ENCODE data around the gene JPH2.
"Not testable (repeated sequence)": the region's sequence is repeated elsewhere in the genome, so short reads cannot be mapped to it uniquely, and the experiment has no call there.

The JPH2 gene

DNA sequence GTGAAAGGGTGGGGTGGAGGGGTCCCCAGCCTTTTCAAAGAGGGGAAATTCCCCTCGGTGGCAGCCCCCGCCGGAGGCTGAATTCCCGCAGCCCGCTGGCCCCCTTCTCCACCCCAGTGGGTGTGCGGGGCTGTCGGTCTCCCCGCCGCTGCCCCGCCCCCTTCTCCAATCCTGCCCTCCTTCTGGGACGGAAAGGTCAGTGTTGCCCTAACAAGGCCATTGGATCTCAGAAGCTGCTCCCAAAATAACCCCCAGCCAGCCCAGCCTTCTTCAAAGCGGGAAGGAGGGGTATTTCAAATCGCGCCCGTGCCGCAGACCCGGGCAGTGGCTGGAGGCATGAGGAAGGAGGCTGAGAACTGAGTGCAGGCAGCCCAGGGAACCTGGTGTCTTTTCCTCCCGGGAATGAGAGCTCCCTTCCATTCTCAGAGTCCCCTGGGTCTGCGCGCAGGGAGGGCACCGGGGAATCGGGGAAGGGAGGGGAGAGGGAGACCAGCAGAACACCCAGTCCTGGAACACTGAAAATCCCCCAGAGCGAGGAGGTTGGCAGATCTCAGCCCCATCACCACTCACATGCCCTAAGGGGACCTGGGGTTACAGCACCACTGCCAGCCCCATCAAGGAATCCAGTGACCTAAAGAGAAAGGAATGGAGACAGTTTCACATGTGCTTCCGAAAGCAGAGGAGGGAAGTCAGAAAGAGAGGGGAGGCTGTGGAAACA lies at the start of gene JPH2:
TSS of gene JPH2 (minus strand) at position 135 of the 718 bp plus-strand sequence. CDS start 483 bp downstream, outside the sequence.
- no peak for DNase-seq

DNA sequence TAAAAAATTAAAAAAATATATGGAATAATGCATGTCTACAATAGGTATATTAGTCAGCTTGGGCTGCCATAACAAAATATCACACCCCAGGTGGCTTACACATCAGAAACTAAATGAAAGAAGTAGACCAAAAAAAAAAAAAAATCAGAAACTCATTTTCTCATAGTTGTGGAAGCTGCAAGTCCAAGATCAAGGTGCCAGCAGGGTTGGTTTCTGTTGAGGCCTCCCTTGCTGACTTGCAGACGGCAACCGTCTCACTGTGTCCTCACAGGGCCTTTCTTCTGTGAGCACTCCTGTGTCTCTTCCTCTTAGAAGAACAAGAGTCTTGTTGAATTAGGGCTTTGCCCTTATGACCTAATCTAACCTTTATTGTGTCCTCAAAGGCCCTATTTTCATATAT lies 48.7 kb upstream of the JPH2 start:
- no peak for DNase-seq

DNA sequence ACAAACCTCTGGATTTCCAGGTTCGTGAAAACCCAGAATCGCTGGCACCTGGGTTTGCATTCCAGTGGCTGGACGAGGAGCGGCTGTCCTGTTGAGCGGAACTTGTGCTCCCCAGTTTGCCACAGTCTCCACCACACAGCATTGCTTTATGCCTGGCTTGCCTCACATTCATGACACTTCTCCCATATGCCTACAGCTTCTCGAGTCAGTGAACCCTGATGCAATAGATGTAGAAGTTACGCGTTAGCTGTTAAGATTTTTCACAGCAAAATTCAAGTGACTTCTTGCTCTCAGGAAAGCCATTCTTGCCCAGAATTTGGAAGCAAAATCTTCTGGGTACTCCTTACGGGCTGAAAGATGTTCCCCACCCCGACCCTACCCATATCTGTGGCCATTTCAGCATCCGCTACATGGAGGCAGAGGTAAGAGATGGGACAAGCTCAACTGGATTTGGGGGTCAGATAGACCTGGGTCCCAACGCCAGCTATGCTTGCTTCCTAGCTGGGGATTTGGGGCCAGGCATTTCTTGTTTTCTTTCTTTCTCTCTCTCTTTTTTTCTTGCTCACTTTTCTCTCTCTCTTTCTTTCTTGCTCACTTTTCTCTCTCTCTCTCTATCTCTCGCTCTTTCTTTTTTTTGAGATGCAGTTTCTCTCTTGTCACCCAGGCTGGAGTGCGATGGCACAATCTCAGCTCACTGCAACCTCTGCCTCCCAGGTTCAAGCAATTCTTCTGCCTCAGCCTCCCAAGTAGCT lies 47.8 kb upstream of the JPH2 start:
- DNase-seq: no peak

DNA sequence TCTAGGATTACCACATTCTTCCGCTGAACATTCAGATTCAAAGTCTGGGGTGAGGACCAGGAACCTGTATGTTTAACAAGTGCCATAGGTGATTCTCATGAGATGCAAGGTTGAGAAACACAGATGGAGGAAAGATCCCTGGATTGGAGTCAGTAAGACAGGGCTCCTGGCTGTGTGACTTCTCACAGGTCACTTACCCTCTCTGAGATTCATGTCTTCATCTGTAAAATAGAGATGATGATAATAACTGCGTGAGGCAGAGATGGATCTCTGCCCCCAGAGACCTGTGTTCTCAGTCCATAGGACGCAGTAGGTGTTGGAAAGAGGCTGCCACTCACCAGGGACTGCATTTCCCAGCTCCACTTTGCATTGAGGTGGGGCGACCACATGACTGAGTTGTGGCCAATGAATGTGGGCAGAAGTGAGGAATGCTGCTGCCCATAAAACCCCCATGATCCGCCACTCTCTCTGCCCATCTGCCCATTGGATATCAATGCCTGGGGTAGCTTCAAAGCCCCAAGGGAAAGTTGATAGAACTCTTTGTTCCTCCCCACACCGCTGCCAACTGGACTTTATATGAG lies 46.5 kb upstream of the JPH2 start:
- no peak for DNase-seq

DNA sequence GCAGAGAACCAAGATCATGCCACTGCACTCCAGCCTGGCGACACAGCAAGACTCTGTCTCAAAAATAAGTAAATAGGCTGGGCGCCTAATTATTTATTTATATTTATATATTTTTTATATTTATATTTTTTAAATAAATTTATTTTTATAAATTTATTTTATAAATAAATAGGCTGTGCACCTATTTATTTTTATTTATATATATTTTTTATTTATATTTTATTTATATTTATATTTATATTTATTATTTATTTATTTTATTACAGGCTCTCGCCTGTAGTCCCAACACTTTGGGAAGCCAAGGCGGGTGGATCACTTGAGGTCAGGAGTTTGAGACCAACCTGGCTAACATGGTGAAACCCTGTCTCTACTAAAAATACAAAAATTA lies 45.5 kb upstream of the JPH2 start:
- DNase-seq: not testable (repeated sequence)

DNA sequence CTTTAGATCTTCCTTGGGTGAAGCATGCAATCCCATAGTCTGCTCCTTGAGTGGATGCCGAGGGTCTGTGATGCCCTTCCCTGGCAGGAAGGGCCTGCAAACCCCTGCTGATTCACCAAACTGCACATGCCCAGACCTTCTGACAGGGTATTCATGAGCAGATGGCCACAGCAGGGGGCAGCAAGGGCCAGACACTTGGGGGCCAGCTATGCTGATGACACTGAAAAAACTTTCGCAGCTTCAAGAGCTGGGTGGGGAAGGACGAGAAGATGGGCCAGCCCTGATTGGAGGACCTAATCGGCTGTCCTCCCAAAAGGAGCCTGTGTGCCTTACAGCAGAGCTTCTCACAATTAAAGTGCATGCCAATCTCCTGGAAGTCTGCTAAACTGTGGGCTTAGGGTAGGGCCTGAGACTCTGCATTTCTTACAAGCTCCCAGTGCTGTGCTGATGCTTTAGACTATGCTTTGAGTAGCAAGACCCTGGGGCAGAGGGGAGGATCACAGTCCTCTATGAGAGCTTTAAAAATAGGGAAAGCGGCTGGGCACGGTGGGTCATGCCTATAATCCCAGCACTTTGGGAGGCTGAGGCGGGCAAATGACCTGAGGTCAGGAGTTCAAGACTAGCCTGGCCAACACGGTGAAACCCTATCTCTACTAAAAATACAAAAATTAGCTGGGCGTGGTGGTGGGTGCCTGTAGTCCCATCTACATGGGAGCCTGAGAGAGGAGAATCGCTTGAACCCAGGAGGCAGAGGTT lies 44.9 kb upstream of the JPH2 start:
- no peak for DNase-seq

DNA sequence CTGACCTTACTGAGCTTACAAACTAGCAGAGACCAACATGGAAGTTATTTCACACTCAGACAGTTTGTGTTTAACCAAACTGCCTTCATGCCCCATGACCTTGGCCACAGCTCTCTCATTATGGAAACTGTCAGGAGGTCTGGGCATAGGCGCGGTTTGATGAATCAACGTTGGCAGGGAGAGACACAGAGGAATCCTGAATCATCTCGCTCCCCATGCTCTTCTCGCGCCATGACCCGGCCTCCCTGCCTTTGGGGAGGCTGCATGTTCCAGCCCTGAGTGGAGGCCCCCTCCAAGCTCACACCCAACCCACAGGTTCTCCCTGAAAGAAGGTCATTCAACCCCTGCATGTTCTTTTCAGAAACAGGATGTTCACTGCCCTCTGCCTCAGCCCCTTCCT lies 44.2 kb upstream of the JPH2 start:
- no peak for DNase-seq

DNA sequence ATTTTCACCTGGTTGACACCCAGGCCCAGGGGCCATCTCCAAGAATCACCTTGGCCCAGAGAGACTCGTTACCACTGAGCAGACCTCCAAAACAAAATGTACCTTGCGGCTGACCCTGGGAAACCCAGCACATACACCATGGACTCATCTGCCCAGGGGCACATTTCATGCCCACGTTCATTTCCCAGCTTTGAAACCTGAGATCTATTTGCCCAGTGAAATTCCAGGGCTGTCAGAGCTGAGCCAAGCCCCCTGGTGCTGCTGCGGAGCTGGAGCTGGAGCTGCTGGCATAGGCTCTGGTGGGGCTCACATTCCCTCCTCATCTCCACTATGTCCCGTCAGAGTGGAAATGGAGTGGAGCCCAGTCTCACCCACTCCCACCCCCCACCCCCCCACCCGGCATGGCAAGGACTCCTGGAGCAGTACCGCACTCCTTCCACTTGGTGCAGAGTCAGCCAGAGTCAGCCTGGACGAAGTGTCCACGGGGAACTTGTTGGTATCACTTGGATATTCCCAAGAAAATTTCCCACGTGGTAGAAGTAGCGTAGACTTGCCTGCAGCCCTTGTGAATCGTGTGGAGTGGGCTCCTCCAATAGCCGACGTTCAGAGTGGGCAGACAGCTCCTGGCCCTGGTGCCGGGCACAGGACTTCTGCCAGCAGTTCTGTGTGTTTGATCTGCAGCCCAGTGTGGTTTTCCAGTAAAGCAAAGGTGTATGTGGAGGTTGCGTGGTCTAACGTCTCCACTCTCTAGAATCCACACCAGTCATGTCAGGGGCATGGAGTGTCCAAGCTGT lies 41.7 kb upstream of the JPH2 start:
- DNase-seq: no peak

DNA sequence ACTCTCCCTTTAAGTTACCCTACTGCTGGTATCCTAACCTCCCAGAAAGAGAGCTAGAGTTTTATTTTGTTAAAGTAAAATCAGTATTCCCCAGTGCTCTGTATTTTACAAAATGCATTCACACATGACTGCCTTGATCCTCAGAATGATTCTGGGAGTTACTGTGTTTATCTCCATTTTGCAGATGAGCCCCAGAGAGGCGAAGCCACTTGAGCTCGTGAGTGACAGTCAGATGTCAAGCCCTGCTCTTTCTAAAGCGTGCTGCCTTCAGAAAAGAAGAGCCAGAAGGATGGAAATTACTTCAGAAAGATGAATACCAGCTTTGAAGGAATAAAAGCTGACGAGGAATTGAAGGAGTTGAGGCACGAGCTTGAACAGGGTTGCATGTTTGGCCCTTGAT lies 37.6 kb upstream of the JPH2 start:
- DNase-seq: no peak

DNA sequence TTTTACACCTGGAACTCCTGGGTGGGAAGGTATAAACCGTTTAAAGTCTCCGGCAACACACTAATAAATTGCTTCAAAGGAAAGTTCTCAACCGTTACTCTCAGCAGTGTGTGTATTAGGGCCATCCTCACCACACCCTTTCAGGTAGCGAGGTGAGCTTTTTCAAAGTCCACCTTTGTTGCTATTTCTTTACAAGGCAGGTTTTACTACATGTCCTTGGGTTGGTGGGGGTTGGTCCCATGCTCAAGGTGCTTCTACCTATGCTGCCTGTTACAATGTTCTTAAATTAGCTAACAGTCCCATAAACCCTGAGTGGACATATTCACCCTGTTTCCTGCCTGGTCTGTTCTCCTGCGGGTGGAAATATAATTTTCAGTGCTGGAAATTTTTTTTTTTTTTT lies 36.7 kb upstream of the JPH2 start:
- DNase-seq: no peak

DNA sequence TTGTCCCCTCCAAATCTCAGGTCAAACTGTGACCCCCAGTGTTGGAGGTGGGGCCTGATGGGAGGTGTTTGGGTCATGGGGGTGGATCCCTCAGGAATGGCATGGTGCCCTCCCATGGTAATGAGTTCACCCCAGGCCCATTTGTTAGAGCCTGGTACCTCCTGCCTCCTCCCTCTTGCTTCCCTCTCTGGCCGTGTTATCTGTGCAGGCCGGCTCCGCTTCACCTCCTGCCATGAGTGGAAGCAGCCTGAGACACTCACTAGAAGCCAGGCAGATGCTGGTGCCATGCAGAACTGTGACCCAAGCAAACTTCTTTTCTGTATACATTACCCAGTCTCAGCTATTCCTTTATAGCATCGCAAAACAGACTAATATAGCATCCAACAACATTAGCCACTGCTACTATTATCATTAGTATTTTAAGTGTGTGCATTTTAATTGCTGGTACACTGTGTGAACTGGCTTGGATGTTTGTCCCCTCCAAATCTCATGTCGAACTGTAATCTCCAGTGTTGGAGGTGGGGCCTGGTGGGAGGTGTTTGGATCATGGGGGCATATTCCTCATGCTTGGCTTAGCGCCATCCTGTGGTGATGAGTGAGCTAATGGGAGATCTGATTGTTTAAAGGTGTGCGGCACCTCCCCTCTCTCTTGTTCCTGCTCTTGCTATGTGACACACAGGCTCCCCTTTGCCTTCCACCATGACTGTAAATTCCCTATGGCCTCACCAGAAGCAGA lies 35.8 kb upstream of the JPH2 start:
- DNase-seq: no peak

DNA sequence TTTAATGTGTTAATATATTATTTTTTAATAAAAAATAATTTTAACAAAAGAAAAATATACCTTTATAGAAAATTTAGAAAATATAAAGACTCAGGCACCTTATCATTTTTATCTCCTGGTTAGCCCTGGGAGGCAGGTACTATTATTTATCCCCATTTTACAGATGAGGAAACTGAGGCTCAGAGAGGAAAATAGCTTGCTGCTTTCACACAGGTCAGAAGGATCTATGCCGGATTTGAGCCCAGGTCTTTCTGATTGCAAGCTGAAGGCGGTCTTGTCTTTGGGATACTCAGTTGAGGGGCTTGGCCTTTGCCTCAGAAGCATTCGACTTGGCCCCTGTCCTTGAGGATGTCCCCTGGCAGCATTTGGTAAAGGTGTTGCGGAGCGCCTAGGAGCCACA lies 35.0 kb upstream of the JPH2 start:
- DNase-seq: no peak

DNA sequence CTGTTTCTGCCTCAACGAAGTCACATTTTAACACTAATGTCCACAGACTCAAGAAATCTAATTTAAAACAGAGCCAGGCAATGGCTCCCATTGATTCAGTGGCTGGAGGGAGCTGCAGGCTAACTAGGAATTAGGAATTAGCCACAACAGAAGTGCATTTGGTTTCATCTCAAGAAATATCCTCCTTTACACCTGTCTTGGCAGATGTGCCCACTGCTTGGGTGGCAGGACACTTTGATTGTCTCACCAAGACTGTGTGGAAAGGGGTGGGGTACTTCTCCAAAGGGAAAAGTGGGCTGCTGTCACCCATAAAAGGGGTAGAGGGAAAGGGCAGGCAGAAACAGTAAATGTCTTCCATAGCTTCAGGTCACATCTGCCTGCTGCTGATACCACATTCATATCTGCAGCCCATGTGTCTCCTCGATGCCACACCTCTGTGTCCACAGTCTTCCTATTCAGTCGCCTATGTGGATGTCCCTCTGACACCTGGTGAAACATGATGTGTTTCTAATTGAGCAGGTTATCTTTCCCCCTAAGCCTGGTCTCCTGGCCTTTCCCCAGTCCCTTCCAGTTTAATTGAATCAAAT lies 34.5 kb upstream of the JPH2 start:
- DNase-seq: no peak

DNA sequence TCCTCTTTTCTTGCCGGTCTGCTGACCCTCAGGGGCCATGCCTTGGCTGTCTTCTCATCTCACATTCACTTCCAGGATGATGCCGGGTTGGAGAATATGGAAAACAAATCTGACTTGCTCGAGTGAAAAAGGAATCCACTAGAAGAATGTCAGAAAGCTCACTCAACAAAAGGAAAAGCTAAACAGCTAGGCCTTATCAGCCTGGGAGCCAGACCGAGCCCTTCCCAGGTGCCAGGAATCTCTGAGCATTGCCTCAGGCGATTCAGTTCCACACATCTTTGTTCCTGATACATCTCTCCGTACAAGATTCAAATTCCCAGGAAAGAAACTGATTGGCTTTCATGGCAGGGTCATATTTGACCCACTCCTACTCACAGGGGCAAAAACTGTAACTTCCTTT lies 32.8 kb upstream of the JPH2 start:
- DNase-seq: no peak

DNA sequence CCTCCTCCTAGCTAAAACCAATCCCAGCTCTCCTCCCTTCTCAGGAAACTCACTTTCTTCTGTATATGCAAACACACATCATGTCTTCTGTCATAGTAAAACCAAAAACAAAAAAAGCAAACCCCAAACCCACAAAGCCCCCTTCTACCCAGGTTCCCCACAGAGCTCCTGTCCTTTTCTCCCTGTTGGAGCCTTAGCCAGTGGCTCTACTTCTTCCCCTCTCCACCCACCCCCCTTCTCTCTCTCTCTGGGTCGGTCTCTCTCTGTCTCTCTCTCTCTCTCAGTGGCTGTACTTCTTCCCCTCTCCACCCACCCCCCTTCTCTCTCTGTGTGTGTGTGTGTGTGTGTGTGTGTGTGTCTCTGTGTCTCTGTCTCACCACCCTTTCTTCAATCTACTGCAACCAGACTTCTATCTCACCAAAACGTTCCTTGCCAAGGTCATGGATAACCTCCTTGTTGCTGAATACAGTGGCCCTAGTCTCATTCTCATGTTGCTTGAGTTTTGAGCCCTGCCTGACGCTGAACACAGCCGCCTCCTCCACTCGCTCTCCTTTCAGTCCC lies 32.3 kb upstream of the JPH2 start:
- DNase-seq: no peak

DNA sequence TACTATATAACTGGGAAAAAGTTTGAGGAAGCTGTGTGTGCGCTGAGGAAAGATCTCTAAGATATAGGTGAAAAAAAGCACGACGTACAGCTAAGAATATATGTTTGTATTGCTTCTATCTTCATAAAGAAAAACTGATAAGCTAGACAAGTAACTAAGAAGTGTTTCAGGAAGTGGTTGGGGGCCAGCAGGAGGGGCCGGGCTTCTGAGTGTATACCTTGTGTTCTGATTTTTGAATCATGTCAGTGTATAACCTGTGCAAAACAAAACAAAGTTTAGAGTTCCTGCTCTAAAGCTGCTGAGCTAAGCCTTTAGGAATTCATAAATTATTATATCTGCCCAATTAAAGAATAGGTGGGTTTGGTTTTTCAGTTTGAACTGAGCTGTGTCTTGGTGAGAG lies 31.5 kb upstream of the JPH2 start:
- DNase-seq: peak; percentile 28

DNA sequence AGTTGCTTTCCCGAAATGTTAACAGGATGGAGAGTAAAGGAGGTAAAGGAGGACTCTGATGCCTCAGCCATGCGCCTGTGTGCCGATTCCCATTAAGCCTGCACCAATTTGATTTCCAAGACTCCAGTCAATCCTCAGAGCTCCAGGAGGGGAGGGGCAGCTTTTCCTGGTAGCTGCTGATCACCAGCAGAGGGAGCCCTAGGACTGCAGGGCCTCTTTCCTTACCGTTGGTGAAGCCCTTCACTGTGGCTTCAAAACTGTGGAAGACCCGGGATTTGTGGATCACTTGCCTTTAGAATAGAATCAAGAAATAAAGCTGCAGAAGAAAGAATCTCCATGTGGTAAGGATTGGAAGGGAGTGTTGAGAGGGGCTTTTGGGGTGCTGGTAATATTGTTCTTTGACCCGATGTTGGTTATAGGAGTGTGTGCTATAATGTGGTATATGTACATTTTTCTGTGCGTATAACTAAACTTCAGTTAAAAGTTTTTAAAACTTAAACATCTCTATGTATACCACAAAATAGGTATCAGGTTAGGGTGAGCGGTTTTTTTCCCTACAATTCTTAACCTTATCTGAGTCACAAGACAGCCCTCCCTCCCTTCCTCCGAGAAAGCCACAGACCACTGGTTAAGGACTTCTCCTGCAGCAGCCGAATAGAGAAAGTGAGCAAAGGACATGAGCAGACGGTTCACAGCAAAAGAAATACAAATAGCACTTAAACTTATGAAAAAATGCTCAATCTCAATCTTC lies 30.5 kb upstream of the JPH2 start:
- peak; percentile 54 for DNase-seq

DNA sequence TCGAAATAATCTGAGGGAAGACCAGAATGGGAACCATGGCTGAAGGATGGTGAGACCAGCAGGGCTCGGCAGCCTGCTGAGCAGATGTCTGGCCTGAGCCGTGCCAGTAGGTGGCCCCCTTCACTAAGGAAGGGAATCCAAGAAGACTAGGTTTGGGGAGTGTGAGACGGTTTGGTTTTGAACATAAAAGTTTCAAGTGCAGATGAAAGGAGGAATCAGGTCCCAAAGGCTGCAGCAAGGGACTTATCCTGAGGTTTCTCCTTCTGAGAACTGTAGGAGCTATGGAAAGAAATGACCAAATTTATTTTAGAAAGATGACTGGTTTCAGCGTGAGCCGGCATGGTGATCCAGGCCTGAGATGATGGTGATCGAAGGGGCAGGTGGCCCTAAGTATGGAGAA lies 28.1 kb upstream of the JPH2 start:
- DNase-seq: peak; percentile 70

DNA sequence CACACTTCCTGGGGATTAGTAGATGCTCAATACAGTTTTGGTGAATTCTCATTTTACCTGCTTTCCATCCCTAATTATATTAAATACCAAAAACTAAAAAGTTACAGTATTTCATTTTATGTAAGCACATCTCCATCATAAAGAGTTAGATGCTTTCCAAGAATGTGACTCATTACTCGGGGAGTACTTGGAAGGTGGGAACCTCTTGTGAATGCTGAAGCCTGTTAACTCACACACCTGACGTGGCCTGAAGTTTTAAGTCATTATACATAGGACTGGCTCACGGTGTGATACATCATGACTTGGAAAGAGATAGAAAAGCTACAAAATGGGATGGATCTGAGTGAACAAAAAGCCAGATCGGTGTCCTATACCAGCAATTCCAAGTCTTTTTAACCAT lies 25.8 kb upstream of the JPH2 start:
- DNase-seq: no peak
